Measurements from ENCODE around the gene CNOT2. TPM values are rescaled to one million over a fixed set of nuclear protein-coding genes. Genes with fewer than 3 reads are reported as not detected.
"Not testable (repeated sequence)": the region's sequence is repeated elsewhere in the genome, so short reads cannot be mapped to it uniquely, and the experiment has no call there.

The CNOT2 gene
- total and polyA plus RNA-seq, 3 donors from 2014 or later: 56.1 to 127 (median 99.1) TPM

GRCh38 chr12:70283232-70283631 is 40.0 kb downstream of the CNOT2 start:
- no peaks in the 10 kb centered on the region for H3K27me3 ChIP-seq
- no peaks in the 10 kb centered on the region for H3K4me1 ChIP-seq
- no peak for DNase-seq
- no peak overlapping the region for H3K4me3 ChIP-seq
- TF ChIP-seq CTCF (IDR thresholded peaks at IDR 0.05): no peak
- no peak for TF ChIP-seq POLR2A (IDR thresholded peaks at IDR 0.05)
- intact Hi-C loops (cut with DNase I; ENCODE audit: low total_unique reads): no loop called here
- H3K36me3 ChIP-seq (ENCODE audit: low read depth, missing control alignments): no peaks in the 10 kb centered on the region
- no peak overlapping the region for H3K27ac ChIP-seq
- 91 to 98% methylated on average over 3 of the region's 3 CpGs for WGBS, 2 donors
- H3K9me3 ChIP-seq: no peaks in the 10 kb centered on the region

- TF ChIP-seq POLR2A (IDR thresholded peaks at IDR 0.05): no peak
- no peak for TF ChIP-seq CTCF (IDR thresholded peaks at IDR 0.05)
- 93 to 97% methylated on average over 2 of the region's 2 CpGs for WGBS, 2 donors
- Histone ChIP-seq H3K4me3 (no peak overlapping the region), H3K4me1 (no peaks in the 10 kb centered on the region), H3K27ac (no peak overlapping the region), H3K9me3 (no peaks in the 10 kb centered on the region), H3K36me3 (ENCODE audit: low read depth, missing control alignments) (no peaks in the 10 kb centered on the region), H3K27me3 (no peaks in the 10 kb centered on the region)
- no peak for DNase-seq
- intact Hi-C loops (cut with DNase I; ENCODE audit: low total_unique reads): no loop called here
These were observed 45.6 kb downstream of the CNOT2 start for GRCh38 chr12:70288817-70289216.

GRCh38 chr12:70290116-70290515 is 46.9 kb downstream of the CNOT2 start:
- DNase-seq: no peak
- no peak overlapping the region for H3K27ac ChIP-seq
- intact Hi-C loops (cut with DNase I; ENCODE audit: low total_unique reads): no loop called here
- TF ChIP-seq POLR2A (IDR thresholded peaks at IDR 0.05) (no peak), CTCF (IDR thresholded peaks at IDR 0.05) (no peak)
- no peaks in the 10 kb centered on the region for H3K4me1 ChIP-seq
- H3K36me3 ChIP-seq (ENCODE audit: low read depth, missing control alignments): no peaks in the 10 kb centered on the region
- no peak overlapping the region for H3K4me3 ChIP-seq
- no peaks in the 10 kb centered on the region for H3K27me3 ChIP-seq
- no peaks in the 10 kb centered on the region for H3K9me3 ChIP-seq

GRCh38 chr12:70292017-70292776 is 49.0 kb downstream of the CNOT2 start:
- Histone ChIP-seq H3K4me3 (no peak overlapping the region), H3K27me3 (no peaks in the 10 kb centered on the region), H3K36me3 (ENCODE audit: low read depth, missing control alignments) (no peaks in the 10 kb centered on the region), H3K9me3 (no peaks in the 10 kb centered on the region), H3K27ac (no peak overlapping the region), H3K4me1 (no peaks in the 10 kb centered on the region)
- TF ChIP-seq CTCF (IDR thresholded peaks at IDR 0.05) (no peak), POLR2A (IDR thresholded peaks at IDR 0.05) (no peak)
- intact Hi-C loops (cut with DNase I; ENCODE audit: low total_unique reads): no loop called here
- 81 to 86% methylated on average over 3 of the region's 3 CpGs for WGBS, 2 donors
- no peak for DNase-seq

GRCh38 chr12:70304684-70305555 is 61.7 kb downstream of the CNOT2 start:
- intact Hi-C loops (cut with DNase I; ENCODE audit: low total_unique reads); H3K4me3 ChIP-seq; H3K9me3 ChIP-seq; H3K27ac ChIP-seq; H3K36me3 ChIP-seq (ENCODE audit: low read depth, missing control alignments); H3K4me1 ChIP-seq; DNase-seq; H3K27me3 ChIP-seq: not testable (repeated sequence)
- WGBS, 2 donors: 93 to 94% methylated on average over 24 to 25 of the region's 25 CpGs
